Activated T-helper 2 cell treated with anti-CD3 and anti-CD28 coated beads, Interferon-gamma antibody, Interleukin-2, Interleukin-4, amounts not matched to agents 10 μg/mL and 5 μg/mL and 100 μg/mL, durations not matched to agents 14 hours and 24 hours and 36 hours (primary cell): ENCODE results near the gene MGMT. TPM values are rescaled to one million over a fixed set of nuclear protein-coding genes. Genes with fewer than 3 reads are reported as not detected.

ENCODE experiments used
- DNase-seq: peaks from one replicate; pipeline ENCODE4 v3.0.0; 2021; ENCODE audit warnings: low spot score
- H3K27ac Mint-ChIP-seq: one replicate; pipeline ENCODE4 v1.8.0; 2021; ENCODE audit warnings: mixed read lengths
- H3K27me3 Mint-ChIP-seq: one replicate; pipeline ENCODE4 v1.8.0; 2021; ENCODE audit warnings: low read depth, mixed read lengths
- H3K36me3 Mint-ChIP-seq: one replicate; pipeline ENCODE4 v1.8.0; 2021; ENCODE audit warnings: low read depth, mixed read lengths
- H3K4me1 Mint-ChIP-seq: one replicate; pipeline ENCODE4 v1.8.0; 2021; ENCODE audit warnings: low read depth, mixed read lengths
- H3K4me3 Mint-ChIP-seq: one replicate; pipeline ENCODE4 v1.8.0; 2021; ENCODE audit warnings: low read depth, mild to moderate bottlenecking, moderate library complexity, mixed read lengths
- H3K9me3 Mint-ChIP-seq: one replicate; pipeline ENCODE4 v1.8.0; 2021; ENCODE audit warnings: mixed read lengths
- intact Hi-C: fragments of 100-400 bp; cut with micrococcal nuclease; formaldehyde crosslinking; loops from one replicate; pipeline ENCODE4 v1.15.1; 2023
- total RNA-seq: library from RNA; stranded (reverse); gene quantifications from 2 replicates; pipeline ENCODE4 v1.2.3, GENCODE V29; 2022

The MGMT gene
- total RNA-seq, 1 donor from 2014 or later = 15.8 TPM

GRCh38 chr10:129777687-129778086, 310.6 kb downstream of the MGMT start:
- Mint-ChIP-seq H3K27me3 (no peaks in the 10 kb centered on the region), H3K4me3 (no peak overlapping the region), H3K9me3 (no peaks in the 10 kb centered on the region), H3K27ac (no peak overlapping the region), H3K36me3 (no peaks in the 10 kb centered on the region), H3K4me1 (no peaks in the 10 kb centered on the region)
- DNase-seq = no peak
- intact Hi-C loops = no loop called here

GRCh38 chr10:129778571-129778970, 311.5 kb downstream of the MGMT start:
- H3K36me3 Mint-ChIP-seq = no peaks in the 10 kb centered on the region
- no peaks in the 10 kb centered on the region for H3K4me1 Mint-ChIP-seq
- H3K9me3 Mint-ChIP-seq = no peaks in the 10 kb centered on the region
- intact Hi-C loops = no loop called here
- H3K27ac Mint-ChIP-seq = no peak overlapping the region
- no peak overlapping the region for H3K4me3 Mint-ChIP-seq
- no peak for DNase-seq
- no peaks in the 10 kb centered on the region for H3K27me3 Mint-ChIP-seq

GRCh38 chr10:129779126-129780111, 312.4 kb downstream of the MGMT start:
- Mint-ChIP-seq H3K4me1 (no peaks in the 10 kb centered on the region), H3K27ac (no peak overlapping the region), H3K9me3 (no peaks in the 10 kb centered on the region), H3K27me3 (no peaks in the 10 kb centered on the region), H3K36me3 (no peaks in the 10 kb centered on the region), H3K4me3 (no peak overlapping the region)
- intact Hi-C loops = no loop called here
- no peak for DNase-seq

- no peaks in the 10 kb centered on the region for H3K4me1 Mint-ChIP-seq
- H3K27ac Mint-ChIP-seq = no peak overlapping the region
- no peaks in the 10 kb centered on the region for H3K36me3 Mint-ChIP-seq
- intact Hi-C loops = no loop called here
- DNase-seq = no peak
- H3K27me3 Mint-ChIP-seq = no peaks in the 10 kb centered on the region
- no peak overlapping the region for H3K4me3 Mint-ChIP-seq
- no peaks in the 10 kb centered on the region for H3K9me3 Mint-ChIP-seq
Measured at GRCh38 chr10:129780198-129780597, 313.2 kb downstream of the MGMT start.

- intact Hi-C loops = no loop called here
- DNase-seq = no peak
- no peaks in the 10 kb centered on the region for H3K36me3 Mint-ChIP-seq
- no peak overlapping the region for H3K4me3 Mint-ChIP-seq
- no peaks in the 10 kb centered on the region for H3K9me3 Mint-ChIP-seq
- no peak overlapping the region for H3K27ac Mint-ChIP-seq
- no peaks in the 10 kb centered on the region for H3K27me3 Mint-ChIP-seq
- no peaks in the 10 kb centered on the region for H3K4me1 Mint-ChIP-seq
Measured at GRCh38 chr10:129780901-129781795, 314.1 kb downstream of the MGMT start.

- Mint-ChIP-seq H3K36me3 (no peaks in the 10 kb centered on the region), H3K27ac (no peak overlapping the region), H3K4me1 (no peaks in the 10 kb centered on the region), H3K9me3 (no peaks in the 10 kb centered on the region), H3K4me3 (no peak overlapping the region), H3K27me3 (no peaks in the 10 kb centered on the region)
- no peak for DNase-seq
- intact Hi-C loops = no loop called here
Measured at GRCh38 chr10:129784291-129784690, 317.2 kb downstream of the MGMT start.

- no peak overlapping the region for H3K4me3 Mint-ChIP-seq
- no peak for DNase-seq
- H3K4me1 Mint-ChIP-seq = no peaks in the 10 kb centered on the region
- no peak overlapping the region for H3K27ac Mint-ChIP-seq
- intact Hi-C loops = no loop called here
- H3K27me3 Mint-ChIP-seq = no peaks in the 10 kb centered on the region
- H3K9me3 Mint-ChIP-seq = peaks cover 3% of the 10 kb centered on the region
- no peaks in the 10 kb centered on the region for H3K36me3 Mint-ChIP-seq
Measured at GRCh38 chr10:129784891-129785290, 317.9 kb downstream of the MGMT start.

GRCh38 chr10:129785536-129785981, 318.5 kb downstream of the MGMT start:
- H3K27ac Mint-ChIP-seq = no peak overlapping the region
- no peak for DNase-seq
- peaks cover 4% of the 10 kb centered on the region for H3K9me3 Mint-ChIP-seq
- no peaks in the 10 kb centered on the region for H3K36me3 Mint-ChIP-seq
- no peak overlapping the region for H3K4me3 Mint-ChIP-seq
- H3K4me1 Mint-ChIP-seq = no peaks in the 10 kb centered on the region
- intact Hi-C loops = no loop called here
- H3K27me3 Mint-ChIP-seq = no peaks in the 10 kb centered on the region

GRCh38 chr10:129786216-129786615, 319.2 kb downstream of the MGMT start:
- H3K4me1 Mint-ChIP-seq = no peaks in the 10 kb centered on the region
- intact Hi-C loops = no loop called here
- H3K9me3 Mint-ChIP-seq = peaks cover 4% of the 10 kb centered on the region
- H3K4me3 Mint-ChIP-seq = no peak overlapping the region
- H3K27ac Mint-ChIP-seq = no peak overlapping the region
- H3K27me3 Mint-ChIP-seq = no peaks in the 10 kb centered on the region
- DNase-seq = no peak
- H3K36me3 Mint-ChIP-seq = no peaks in the 10 kb centered on the region

GRCh38 chr10:129787557-129787956, 320.5 kb downstream of the MGMT start:
- Mint-ChIP-seq H3K36me3 (no peaks in the 10 kb centered on the region), H3K4me1 (no peaks in the 10 kb centered on the region), H3K4me3 (no peak overlapping the region), H3K27me3 (no peaks in the 10 kb centered on the region), H3K9me3 (peaks cover 4% of the 10 kb centered on the region), H3K27ac (no peak overlapping the region)
- intact Hi-C loops = no loop called here
- DNase-seq = no peak

- Mint-ChIP-seq H3K4me1 (no peaks in the 10 kb centered on the region), H3K27ac (no peak overlapping the region), H3K4me3 (no peak overlapping the region), H3K9me3 (peaks cover 8% of the 10 kb centered on the region), H3K27me3 (no peaks in the 10 kb centered on the region), H3K36me3 (no peaks in the 10 kb centered on the region)
- no peak for DNase-seq
- intact Hi-C loops = no loop called here
Measured at GRCh38 chr10:129788215-129788614, 321.2 kb downstream of the MGMT start.

GRCh38 chr10:129790715-129791446, 323.8 kb downstream of the MGMT start:
- Mint-ChIP-seq H3K27ac (no peak overlapping the region), H3K4me1 (no peaks in the 10 kb centered on the region), H3K36me3 (no peaks in the 10 kb centered on the region), H3K4me3 (no peak overlapping the region), H3K9me3 (peaks cover 10% of the 10 kb centered on the region), H3K27me3 (no peaks in the 10 kb centered on the region)
- intact Hi-C loops = no loop called here
- DNase-seq = no peak
